ENCODE measurements around the gene ZNF319.
"Not testable (repeated sequence)": the region's sequence is repeated elsewhere in the genome, so short reads cannot be mapped to it uniquely, and the experiment has no call there.

Gene ZNF319

DNA sequence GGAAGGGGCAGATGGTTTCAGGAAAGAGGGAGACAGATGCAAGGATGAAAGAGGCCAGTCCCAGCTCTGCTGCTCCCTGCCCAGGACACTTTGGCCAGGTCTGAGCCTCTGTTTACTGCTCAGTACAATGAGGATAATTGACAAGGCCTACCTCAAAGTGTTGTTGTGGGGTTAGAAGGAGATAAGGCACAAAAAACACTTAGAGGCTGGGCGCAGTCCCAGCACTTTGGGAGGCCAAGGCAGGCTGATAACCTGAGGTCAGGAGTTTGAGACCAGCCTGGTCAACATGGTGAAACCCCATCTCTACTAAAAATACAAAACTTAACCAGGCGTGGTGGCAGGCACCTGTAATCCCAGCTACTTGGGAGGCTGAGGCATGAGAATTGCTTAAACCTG, 22.4 kb downstream of the ZNF319 start:
- not testable (repeated sequence) for H2AFZ ChIP-seq (ENCODE audit: low read depth, low read length); H3K27me3 ChIP-seq (ENCODE audit: insufficient read depth, low read length); H3K9me3 ChIP-seq (ENCODE audit: low read length); H3K4me3 ChIP-seq (ENCODE audit: low read length); H3K4me1 ChIP-seq (ENCODE audit: insufficient read depth, low read length); H3K36me3 ChIP-seq (ENCODE audit: insufficient read depth, low read length)

GRCh38 chr16:57977418-57978069, 22.9 kb downstream of the ZNF319 start:
- no peaks in the 10 kb centered on the region for H3K36me3 ChIP-seq (ENCODE audit: insufficient read depth, low read length)
- H3K27me3 ChIP-seq (ENCODE audit: insufficient read depth, low read length), result peaks cover 6% of the 10 kb centered on the region
- no peaks in the 10 kb centered on the region for H3K9me3 ChIP-seq (ENCODE audit: low read length)
- H3K4me3 ChIP-seq (ENCODE audit: low read length), result no peak overlapping the region
- peaks cover 9% of the 10 kb centered on the region for H3K4me1 ChIP-seq (ENCODE audit: insufficient read depth, low read length)
- no peak overlapping the region for H2AFZ ChIP-seq (ENCODE audit: low read depth, low read length)

DNA sequence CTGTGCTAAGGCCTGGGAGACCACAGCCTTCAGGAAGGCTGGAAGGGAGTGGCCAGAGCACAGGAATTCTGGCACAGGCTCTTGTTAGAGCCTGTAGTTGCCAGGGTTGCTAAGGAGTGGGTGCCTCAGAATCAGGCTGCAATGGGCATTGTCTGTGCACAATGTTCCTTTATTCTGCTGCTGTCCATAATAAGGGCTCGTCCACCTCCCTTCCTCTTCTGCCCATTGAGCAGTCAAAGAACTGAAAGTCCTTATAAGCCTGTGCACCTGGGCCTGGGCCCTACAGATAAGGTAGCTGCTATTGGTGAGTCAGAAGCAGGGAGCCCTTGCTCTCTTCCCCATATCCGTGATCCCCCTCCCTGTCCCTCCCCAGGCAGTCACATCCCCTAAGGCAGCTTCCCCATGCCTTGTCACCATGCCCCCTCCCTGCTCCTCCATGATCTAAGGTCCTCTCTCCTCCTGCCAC, 24.1 kb downstream of the ZNF319 start:
- Histone ChIP-seq H3K27me3 (ENCODE audit: insufficient read depth, low read length) (peaks cover 9% of the 10 kb centered on the region), H2AFZ (ENCODE audit: low read depth, low read length) (no peak overlapping the region), H3K4me1 (ENCODE audit: insufficient read depth, low read length) (peaks cover 9% of the 10 kb centered on the region), H3K4me3 (ENCODE audit: low read length) (no peak overlapping the region), H3K36me3 (ENCODE audit: insufficient read depth, low read length) (no peaks in the 10 kb centered on the region), H3K9me3 (ENCODE audit: low read length) (no peaks in the 10 kb centered on the region)

DNA sequence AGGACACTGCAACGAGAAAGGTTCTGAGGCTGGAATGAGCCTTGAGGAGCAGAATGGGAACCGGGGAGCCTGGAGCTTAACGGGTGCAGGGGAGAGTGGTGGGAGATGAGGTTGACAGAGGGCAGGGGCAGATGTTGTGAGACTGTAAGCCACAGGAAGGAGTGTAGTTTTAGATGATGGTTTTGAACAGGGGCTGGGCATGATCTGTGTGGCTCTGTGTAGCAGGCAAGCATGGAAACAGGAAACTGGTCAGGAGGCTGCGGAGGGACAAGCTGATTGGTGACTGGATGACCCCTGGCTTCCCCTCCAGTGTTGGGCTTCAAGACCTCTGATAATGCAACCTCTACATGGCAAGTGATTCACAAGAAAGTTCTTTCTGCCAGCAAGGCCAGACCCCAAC, 28.2 kb downstream of the ZNF319 start:
- peaks cover 6% of the 10 kb centered on the region for H3K27me3 ChIP-seq (ENCODE audit: insufficient read depth, low read length)
- H3K4me1 ChIP-seq (ENCODE audit: insufficient read depth, low read length), result peaks cover 8% of the 10 kb centered on the region
- H3K36me3 ChIP-seq (ENCODE audit: insufficient read depth, low read length), result no peaks in the 10 kb centered on the region
- H3K4me3 ChIP-seq (ENCODE audit: low read length), result no peak overlapping the region
- no peak overlapping the region for H2AFZ ChIP-seq (ENCODE audit: low read depth, low read length)
- H3K9me3 ChIP-seq (ENCODE audit: low read length), result no peaks in the 10 kb centered on the region

DNA sequence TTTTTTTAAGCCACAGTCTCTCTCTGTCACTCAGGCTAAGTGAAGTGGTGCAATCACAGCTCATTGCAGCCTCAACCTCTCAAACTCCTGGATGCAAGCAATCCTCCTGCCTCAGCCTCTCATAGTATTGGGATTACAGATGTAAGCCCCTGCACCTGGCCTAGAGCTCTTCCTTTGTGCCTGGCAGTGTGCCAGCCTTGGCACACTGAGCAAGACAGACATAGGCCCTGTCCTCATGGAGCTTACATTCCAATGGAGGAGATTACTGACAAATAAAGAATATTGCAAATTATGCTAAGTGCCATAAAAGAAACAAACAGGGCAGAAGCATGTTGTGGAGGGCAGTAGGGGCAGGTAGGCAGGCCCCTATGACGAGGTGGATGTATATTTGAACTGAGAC, 28.6 kb downstream of the ZNF319 start:
- Histone ChIP-seq H3K9me3 (ENCODE audit: low read length) (no peaks in the 10 kb centered on the region), H3K27me3 (ENCODE audit: insufficient read depth, low read length) (peaks cover 6% of the 10 kb centered on the region), H3K4me3 (ENCODE audit: low read length) (no peak overlapping the region), H2AFZ (ENCODE audit: low read depth, low read length) (no peak overlapping the region), H3K4me1 (ENCODE audit: insufficient read depth, low read length) (peaks cover 8% of the 10 kb centered on the region), H3K36me3 (ENCODE audit: insufficient read depth, low read length) (no peaks in the 10 kb centered on the region)

GRCh38 chr16:57970970-57971369, 29.5 kb downstream of the ZNF319 start, which contains the start of gene CNGB1:
CNGB1 (minus strand) TSS chr16:57971128; CDS start chr16:57967286, 3,842 bp downstream.
- H3K36me3 ChIP-seq (ENCODE audit: insufficient read depth, low read length), result no peaks in the 10 kb centered on the region
- H3K9me3 ChIP-seq (ENCODE audit: low read length), result no peaks in the 10 kb centered on the region
- peaks cover 6% of the 10 kb centered on the region for H3K27me3 ChIP-seq (ENCODE audit: insufficient read depth, low read length)
- no peak within 1 kb of the TSS for H2AFZ ChIP-seq (ENCODE audit: low read depth, low read length)
- peaks cover 2% of the 10 kb centered on the region for H3K4me1 ChIP-seq (ENCODE audit: insufficient read depth, low read length)
- H3K4me3 ChIP-seq (ENCODE audit: low read length), result no peak within 1 kb of the TSS

DNA sequence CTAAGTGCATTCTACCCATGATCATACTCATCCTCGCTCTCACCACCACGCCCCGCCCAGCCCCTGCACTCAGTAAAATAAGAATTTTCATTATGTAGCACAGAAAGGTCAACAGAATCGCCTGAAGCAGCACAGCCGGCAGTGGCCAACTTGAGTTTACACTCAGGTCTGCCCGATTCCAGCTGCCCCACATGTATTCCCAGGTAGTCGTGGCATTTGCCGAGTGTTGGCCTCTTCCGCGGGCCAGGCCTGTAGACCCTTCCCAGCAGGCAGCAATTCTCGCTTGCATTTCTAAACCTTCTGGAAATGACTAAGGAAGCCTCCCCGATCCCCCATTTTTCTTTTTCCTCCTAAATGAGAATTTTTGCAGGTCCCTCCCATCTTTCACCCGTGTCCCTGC, 30.2 kb downstream of the ZNF319 start:
- Histone ChIP-seq H2AFZ (ENCODE audit: low read depth, low read length) (no peak overlapping the region), H3K4me3 (ENCODE audit: low read length) (no peak overlapping the region), H3K27me3 (ENCODE audit: insufficient read depth, low read length) (peaks cover 6% of the 10 kb centered on the region), H3K36me3 (ENCODE audit: insufficient read depth, low read length) (no peaks in the 10 kb centered on the region), H3K4me1 (ENCODE audit: insufficient read depth, low read length) (no peaks in the 10 kb centered on the region), H3K9me3 (ENCODE audit: low read length) (no peaks in the 10 kb centered on the region)

- Histone ChIP-seq H2AFZ (ENCODE audit: low read depth, low read length) (no peak overlapping the region), H3K4me1 (ENCODE audit: insufficient read depth, low read length) (no peaks in the 10 kb centered on the region), H3K9me3 (ENCODE audit: low read length) (no peaks in the 10 kb centered on the region), H3K4me3 (ENCODE audit: low read length) (no peak overlapping the region), H3K27me3 (ENCODE audit: insufficient read depth, low read length) (peaks cover 6% of the 10 kb centered on the region), H3K36me3 (ENCODE audit: insufficient read depth, low read length) (no peaks in the 10 kb centered on the region)
Measured at GRCh38 chr16:57969451-57970123, 30.9 kb downstream of the ZNF319 start.

GRCh38 chr16:57967916-57968315, 32.6 kb downstream of the ZNF319 start:
- Histone ChIP-seq H2AFZ (ENCODE audit: low read depth, low read length) (no peak overlapping the region), H3K9me3 (ENCODE audit: low read length) (no peaks in the 10 kb centered on the region), H3K27me3 (ENCODE audit: insufficient read depth, low read length) (peaks cover 9% of the 10 kb centered on the region), H3K4me3 (ENCODE audit: low read length) (no peak overlapping the region), H3K4me1 (ENCODE audit: insufficient read depth, low read length) (no peaks in the 10 kb centered on the region), H3K36me3 (ENCODE audit: insufficient read depth, low read length) (no peaks in the 10 kb centered on the region)

- Histone ChIP-seq H2AFZ (ENCODE audit: low read depth, low read length) (no peak overlapping the region), H3K4me1 (ENCODE audit: insufficient read depth, low read length) (no peaks in the 10 kb centered on the region), H3K36me3 (ENCODE audit: insufficient read depth, low read length) (no peaks in the 10 kb centered on the region), H3K9me3 (ENCODE audit: low read length) (no peaks in the 10 kb centered on the region), H3K4me3 (ENCODE audit: low read length) (no peak overlapping the region), H3K27me3 (ENCODE audit: insufficient read depth, low read length) (peaks cover 14% of the 10 kb centered on the region)
Measured at GRCh38 chr16:57966986-57967385, 33.5 kb downstream of the ZNF319 start.

DNA sequence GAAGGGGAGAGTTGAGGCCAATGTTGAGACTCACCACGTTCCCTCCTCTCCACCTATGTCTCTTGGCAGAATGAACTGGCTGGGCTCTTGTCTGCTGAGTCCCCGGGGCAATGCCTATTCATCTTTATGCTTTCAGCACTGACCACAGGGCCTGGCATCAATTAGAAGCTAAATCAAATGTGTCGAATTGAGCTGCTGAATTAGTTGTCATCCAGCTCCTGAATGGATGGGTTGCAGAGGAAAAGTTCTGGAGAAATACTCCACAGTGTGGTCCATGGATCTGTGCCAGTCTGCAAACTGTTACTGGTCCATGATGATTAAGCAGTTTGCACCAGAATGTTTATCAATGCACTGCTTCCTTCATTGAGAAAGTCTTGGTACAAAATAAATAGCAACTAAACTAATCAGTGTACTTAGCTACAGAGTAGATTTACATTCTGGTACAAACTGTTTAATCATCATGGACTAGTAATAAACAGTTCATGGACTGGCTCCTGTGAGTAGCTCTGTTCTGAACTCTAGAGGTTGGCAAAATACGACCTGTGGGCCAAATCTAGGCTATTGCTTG, 34.2 kb downstream of the ZNF319 start:
- no peaks in the 10 kb centered on the region for H3K36me3 ChIP-seq (ENCODE audit: insufficient read depth, low read length)
- peaks cover 14% of the 10 kb centered on the region for H3K27me3 ChIP-seq (ENCODE audit: insufficient read depth, low read length)
- H3K9me3 ChIP-seq (ENCODE audit: low read length), result no peaks in the 10 kb centered on the region
- no peaks in the 10 kb centered on the region for H3K4me1 ChIP-seq (ENCODE audit: insufficient read depth, low read length)
- no peak overlapping the region for H3K4me3 ChIP-seq (ENCODE audit: low read length)
- no peak overlapping the region for H2AFZ ChIP-seq (ENCODE audit: low read depth, low read length)

DNA sequence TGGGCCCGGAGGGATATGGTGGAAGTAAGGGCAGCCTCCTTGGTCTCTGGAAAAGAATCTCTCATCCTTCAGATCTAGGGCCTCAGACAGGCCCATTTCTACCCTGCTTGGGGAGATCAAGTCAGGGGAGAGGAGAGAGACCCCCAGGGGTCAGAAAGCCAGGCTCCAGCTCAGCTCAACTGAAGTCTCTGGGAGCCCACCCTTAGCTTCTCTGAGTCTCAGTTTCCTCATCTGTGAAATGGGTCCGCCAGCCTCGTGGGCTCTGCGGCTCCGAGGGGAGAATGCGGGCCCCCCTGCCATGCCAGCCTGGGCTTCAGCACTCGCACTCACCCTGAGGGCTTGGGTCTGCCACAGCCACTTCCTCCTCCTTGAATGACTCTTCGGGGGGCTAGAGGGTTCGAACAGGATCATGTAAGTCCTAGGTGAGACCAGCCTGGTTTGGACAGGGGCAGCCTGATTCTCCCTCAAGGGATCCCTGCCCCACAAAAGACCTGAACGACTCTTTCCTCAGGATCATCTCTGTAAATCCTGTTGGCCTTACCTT, 36.2 kb downstream of the ZNF319 start:
- H3K27me3 ChIP-seq (ENCODE audit: insufficient read depth, low read length), result peaks cover 21% of the 10 kb centered on the region

DNA sequence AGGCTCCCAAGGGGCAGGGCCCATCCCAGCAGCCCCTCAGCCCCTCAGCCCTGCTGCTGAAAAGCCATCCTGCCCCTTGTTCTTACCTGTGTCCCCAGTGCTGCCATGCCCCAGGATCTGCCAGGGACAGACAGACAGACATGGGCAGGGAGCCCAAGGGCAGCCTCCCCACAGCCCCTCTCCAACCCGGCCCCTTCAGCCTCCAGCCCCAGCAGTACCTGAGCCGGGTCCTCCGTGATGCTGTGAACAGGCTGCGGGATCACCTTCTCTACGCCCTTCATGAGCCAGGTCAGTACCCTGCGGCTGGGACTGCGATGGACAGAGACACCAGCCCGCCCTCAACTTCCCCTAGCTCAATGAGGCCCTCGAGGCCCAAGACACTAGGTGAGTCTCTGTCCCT, 37.7 kb downstream of the ZNF319 start:
- H2AFZ ChIP-seq (ENCODE audit: low read depth, low read length), result no peak overlapping the region

More for the DNA sequence above, 36.2 kb downstream of the ZNF319 start:
- Histone ChIP-seq H2AFZ (ENCODE audit: low read depth, low read length) (no peak overlapping the region), H3K4me1 (ENCODE audit: insufficient read depth, low read length) (no peaks in the 10 kb centered on the region), H3K9me3 (ENCODE audit: low read length) (no peaks in the 10 kb centered on the region), H3K36me3 (ENCODE audit: insufficient read depth, low read length) (no peaks in the 10 kb centered on the region), H3K4me3 (ENCODE audit: low read length) (no peak overlapping the region)

More for the DNA sequence above, 37.7 kb downstream of the ZNF319 start:
- H3K27me3 ChIP-seq (ENCODE audit: insufficient read depth, low read length), result peaks cover 24% of the 10 kb centered on the region
- no peak overlapping the region for H3K4me3 ChIP-seq (ENCODE audit: low read length)
- H3K4me1 ChIP-seq (ENCODE audit: insufficient read depth, low read length), result no peaks in the 10 kb centered on the region
- H3K36me3 ChIP-seq (ENCODE audit: insufficient read depth, low read length), result no peaks in the 10 kb centered on the region
- H3K9me3 ChIP-seq (ENCODE audit: low read length), result no peaks in the 10 kb centered on the region

All from neuron (in vitro differentiated cells).